Astrocyte of the hippocampus (primary cell): ENCODE results near the gene FOXP1.

Source experiments
- DNase-seq: peaks from one replicate; pipeline ENCODE4 v3.0.0; 2011; ENCODE audit warnings: low read depth, low spot score

Gene FOXP1

GRCh38 chr3:71372241-71372768, 211.2 kb downstream of the FOXP1 start:
- no peak for DNase-seq

- no peak for DNase-seq
These were observed 212.2 kb downstream of the FOXP1 start for GRCh38 chr3:71371282-71371681.

- no peak for DNase-seq
These were observed 213.1 kb downstream of the FOXP1 start for GRCh38 chr3:71370467-71370866.

- DNase-seq, result no peak
These were observed 213.7 kb downstream of the FOXP1 start for GRCh38 chr3:71369701-71370391.

- no peak for DNase-seq
These were observed 216.4 kb downstream of the FOXP1 start for GRCh38 chr3:71366988-71367604.

- DNase-seq, result peak; percentile 16
These were observed 222.1 kb downstream of the FOXP1 start for GRCh38 chr3:71361334-71361890.

- no peak for DNase-seq
These were observed 222.8 kb downstream of the FOXP1 start for GRCh38 chr3:71360764-71361163.

GRCh38 chr3:71360180-71360579, 223.3 kb downstream of the FOXP1 start:
- DNase-seq, result no peak

GRCh38 chr3:71358243-71358642, 225.3 kb downstream of the FOXP1 start:
- DNase-seq, result no peak

GRCh38 chr3:71356265-71356664, 227.3 kb downstream of the FOXP1 start:
- DNase-seq, result no peak

- no peak for DNase-seq
These were observed 227.7 kb downstream of the FOXP1 start for GRCh38 chr3:71355862-71356261.

GRCh38 chr3:71355037-71355436, 228.5 kb downstream of the FOXP1 start:
- no peak for DNase-seq

- DNase-seq, result no peak
These were observed 232.0 kb downstream of the FOXP1 start for GRCh38 chr3:71351403-71352149.

- DNase-seq, result no peak
These were observed 232.5 kb downstream of the FOXP1 start for GRCh38 chr3:71350998-71351397.

- no peak for DNase-seq
These were observed 234.7 kb downstream of the FOXP1 start for GRCh38 chr3:71348831-71349230.

- no peak for DNase-seq
These were observed 235.4 kb downstream of the FOXP1 start for GRCh38 chr3:71348001-71348632.

- no peak for DNase-seq
These were observed 237.5 kb downstream of the FOXP1 start for GRCh38 chr3:71346061-71346460.

GRCh38 chr3:71345429-71346040, 238.0 kb downstream of the FOXP1 start:
- no peak for DNase-seq

GRCh38 chr3:71341721-71342120, 241.8 kb downstream of the FOXP1 start:
- peak; percentile 72 for DNase-seq

GRCh38 chr3:71339049-71339448, 244.5 kb downstream of the FOXP1 start:
- DNase-seq, result no peak

- DNase-seq, result no peak
These were observed 250.7 kb downstream of the FOXP1 start for GRCh38 chr3:71332813-71333212.
